Skin of body (tissue), 1 donor: ENCODE measurements around the gene OTUB2. TPM values are rescaled to one million over a fixed set of nuclear protein-coding genes. Genes with fewer than 3 reads are reported as not detected.

Experiments used
- total RNA-seq: library from RNA; depleted of rRNA; stranded (reverse); fragments of >200 nt; gene quantifications from one replicate; pipeline ENCODE4 v1.2.3, GENCODE V29; 2014

OTUB2 gene
- total RNA-seq, 1 donor from 2014 or later: 2.9 TPM

Other genes with a start within 250 kb of the OTUB2 start
- 0.99 TPM for gene PRIMA1, start 237.9 kb upstream of the OTUB2 start, total RNA-seq
- gene FAM181A, start 99.0 kb upstream of the OTUB2 start, total RNA-seq: not detected
- gene ASB2, start 49.8 kb upstream of the OTUB2 start, total RNA-seq: 6.1 TPM
- gene CCDC197, start 29.0 kb upstream of the OTUB2 start, total RNA-seq: not detected
- gene DDX24, start 54.9 kb downstream of the OTUB2 start, total RNA-seq: 64.3 TPM
- 10.4 TPM for gene IFI27L1, start 55.0 kb downstream of the OTUB2 start, total RNA-seq
- gene IFI27, start 84.4 kb downstream of the OTUB2 start, total RNA-seq: 18.3 TPM
- 29.8 TPM for gene IFI27L2, start 103.3 kb downstream of the OTUB2 start, total RNA-seq
- 2.4 TPM for gene PPP4R4, start 148.0 kb downstream of the OTUB2 start, total RNA-seq